Measurements from ENCODE around the gene VIL1. TPM values are rescaled to one million over a fixed set of nuclear protein-coding genes. Genes with fewer than 3 reads are reported as not detected.
A peak's percentile ranks its signal among the peaks of the same experiment; 100 is the strongest.

The VIL1 gene
- total RNA-seq, 3 donors from 2014 or later, result 194 to 550 (median 341) TPM

DNA sequence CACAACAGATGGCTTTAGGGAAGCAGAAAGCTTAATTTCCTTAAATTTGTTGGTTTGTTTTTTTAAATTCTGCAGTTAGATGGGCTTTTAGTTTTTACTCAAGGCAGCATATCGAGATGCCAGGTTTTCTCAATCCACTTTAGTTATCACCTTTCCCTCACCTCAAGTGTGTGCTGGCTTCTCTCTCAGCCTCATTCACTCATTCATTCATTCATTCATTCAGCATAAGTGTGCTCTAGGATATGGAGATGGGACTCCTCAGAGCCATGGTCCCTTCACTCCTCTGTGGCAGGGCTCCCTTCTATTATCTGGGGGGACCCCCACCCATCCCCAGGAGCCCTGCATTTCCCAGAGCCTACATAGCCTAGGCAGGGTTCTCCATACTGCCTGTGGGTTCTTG is 19.0 kb downstream of the VIL1 start:
- no peaks in the 10 kb centered on the region for H3K4me1 ChIP-seq (ENCODE audit: low read depth)
- no peaks in the 10 kb centered on the region for H3K9me3 ChIP-seq
- H3K36me3 ChIP-seq (ENCODE audit: low read depth), result peaks cover 9% of the 10 kb centered on the region
- TF ChIP-seq, protein P1, sequence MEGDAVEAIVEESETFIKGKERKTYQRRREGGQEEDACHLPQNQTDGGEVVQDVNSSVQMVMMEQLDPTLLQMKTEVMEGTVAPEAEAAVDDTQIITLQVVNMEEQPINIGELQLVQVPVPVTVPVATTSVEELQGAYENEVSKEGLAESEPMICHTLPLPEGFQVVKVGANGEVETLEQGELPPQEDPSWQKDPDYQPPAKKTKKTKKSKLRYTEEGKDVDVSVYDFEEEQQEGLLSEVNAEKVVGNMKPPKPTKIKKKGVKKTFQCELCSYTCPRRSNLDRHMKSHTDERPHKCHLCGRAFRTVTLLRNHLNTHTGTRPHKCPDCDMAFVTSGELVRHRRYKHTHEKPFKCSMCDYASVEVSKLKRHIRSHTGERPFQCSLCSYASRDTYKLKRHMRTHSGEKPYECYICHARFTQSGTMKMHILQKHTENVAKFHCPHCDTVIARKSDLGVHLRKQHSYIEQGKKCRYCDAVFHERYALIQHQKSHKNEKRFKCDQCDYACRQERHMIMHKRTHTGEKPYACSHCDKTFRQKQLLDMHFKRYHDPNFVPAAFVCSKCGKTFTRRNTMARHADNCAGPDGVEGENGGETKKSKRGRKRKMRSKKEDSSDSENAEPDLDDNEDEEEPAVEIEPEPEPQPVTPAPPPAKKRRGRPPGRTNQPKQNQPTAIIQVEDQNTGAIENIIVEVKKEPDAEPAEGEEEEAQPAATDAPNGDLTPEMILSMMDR (IDR thresholded peaks at IDR 0.05), result no peak
- ATAC-seq, result no peak
- no peak overlapping the region for H3K4me3 ChIP-seq
- peak in 1 of 3 donors; percentile 8 for DNase-seq
- intact Hi-C loops (cut with DNase I, micrococcal nuclease), result no loop called here

- Histone ChIP-seq H3K36me3 (ENCODE audit: low read depth) (peaks cover 9% of the 10 kb centered on the region), H3K4me1 (ENCODE audit: low read depth) (no peaks in the 10 kb centered on the region), H3K4me3 (no peak overlapping the region), H3K9me3 (no peaks in the 10 kb centered on the region)
- peak; percentile 28 for ATAC-seq
- TF ChIP-seq, protein P1 (IDR thresholded peaks at IDR 0.05), result no peak
- DNase-seq, result peak in 2 of 3 donors; percentile 37 to 41
- intact Hi-C loops (cut with DNase I, micrococcal nuclease), result no loop called here
Measured at GRCh38 chr2:218438596-218438995, 19.7 kb downstream of the VIL1 start.

- DNase-seq, result peak in 2 of 3 donors; percentile 64 to 79
- H3K36me3 ChIP-seq (ENCODE audit: low read depth), result no peaks in the 10 kb centered on the region
- H3K9me3 ChIP-seq, result no peaks in the 10 kb centered on the region
- ATAC-seq, result peak; percentile 96
- intact Hi-C loops (cut with DNase I, micrococcal nuclease), result no loop called here
- TF ChIP-seq, protein P1 (IDR thresholded peaks at IDR 0.05), result no peak
- no peak overlapping the region for H3K4me3 ChIP-seq
- H3K4me1 ChIP-seq (ENCODE audit: low read depth), result peaks cover 23% of the 10 kb centered on the region
Measured at GRCh38 chr2:218444692-218445357, 25.9 kb downstream of the VIL1 start.

- peak; percentile 1 for ATAC-seq
- no peak overlapping the region for H3K4me3 ChIP-seq
- no peak for DNase-seq
- TF ChIP-seq, protein P1 (IDR thresholded peaks at IDR 0.05), result no peak
- intact Hi-C loops (cut with DNase I, micrococcal nuclease), result no loop called here
- H3K36me3 ChIP-seq (ENCODE audit: low read depth), result no peaks in the 10 kb centered on the region
- H3K4me1 ChIP-seq (ENCODE audit: low read depth), result peaks cover 23% of the 10 kb centered on the region
- H3K9me3 ChIP-seq, result no peaks in the 10 kb centered on the region
Measured at GRCh38 chr2:218445602-218446001, 26.7 kb downstream of the VIL1 start.

- intact Hi-C loops (cut with DNase I, micrococcal nuclease), result no loop called here
- DNase-seq (no peak), ATAC-seq (no peak)
- no peaks in the 10 kb centered on the region for H3K36me3 ChIP-seq (ENCODE audit: low read depth)
- TF ChIP-seq, protein P1 (IDR thresholded peaks at IDR 0.05), result no peak
- no peaks in the 10 kb centered on the region for H3K9me3 ChIP-seq
- no peak overlapping the region for H3K4me3 ChIP-seq
- H3K4me1 ChIP-seq (ENCODE audit: low read depth), result peaks cover 23% of the 10 kb centered on the region
Measured at GRCh38 chr2:218446547-218446946, 27.6 kb downstream of the VIL1 start.

Measured in mucosa of descending colon (tissue), 3 donors.